ENCODE measurements around the gene PPP1R7.

The PPP1R7 gene

GRCh38 chr2:241216211-241216761 is 66.0 kb downstream of the PPP1R7 start:
- no peak for DNase-seq

DNA sequence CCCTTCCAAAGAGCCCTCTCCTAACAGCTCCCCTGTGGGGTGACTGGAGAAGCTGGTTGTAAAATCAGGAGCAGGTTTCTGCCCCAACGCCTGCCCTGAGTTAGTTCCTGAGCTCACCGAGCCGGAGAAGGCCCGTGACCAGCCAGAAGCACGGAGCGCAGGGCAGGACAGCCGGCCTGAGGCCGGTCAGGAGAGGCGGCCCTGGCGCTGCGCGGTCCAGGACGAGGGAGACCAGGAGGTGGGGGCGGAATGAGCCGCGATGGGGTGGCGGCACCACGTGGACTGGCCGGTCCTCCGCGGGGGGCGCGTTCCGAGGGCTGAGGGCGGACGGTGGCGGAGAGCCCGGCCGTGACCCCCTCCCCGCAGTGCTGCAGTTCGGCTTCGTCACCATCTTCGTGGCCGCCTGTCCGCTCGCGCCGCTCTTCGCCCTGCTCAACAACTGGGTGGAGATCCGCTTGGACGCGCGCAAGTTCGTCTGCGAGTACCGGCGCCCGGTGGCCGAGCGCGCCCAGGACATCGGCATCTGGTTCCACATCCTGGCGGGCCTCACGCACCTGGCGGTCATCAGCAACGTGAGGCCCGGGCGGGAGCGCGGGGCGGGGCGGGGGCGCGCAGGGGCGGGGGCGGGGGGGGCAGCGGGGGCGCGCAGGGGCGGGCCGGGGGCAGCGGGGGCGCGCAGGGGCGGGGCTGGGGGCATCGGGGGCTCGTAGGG is 67.2 kb downstream of the PPP1R7 start:
- DNase-seq, result peak; percentile 19

DNA sequence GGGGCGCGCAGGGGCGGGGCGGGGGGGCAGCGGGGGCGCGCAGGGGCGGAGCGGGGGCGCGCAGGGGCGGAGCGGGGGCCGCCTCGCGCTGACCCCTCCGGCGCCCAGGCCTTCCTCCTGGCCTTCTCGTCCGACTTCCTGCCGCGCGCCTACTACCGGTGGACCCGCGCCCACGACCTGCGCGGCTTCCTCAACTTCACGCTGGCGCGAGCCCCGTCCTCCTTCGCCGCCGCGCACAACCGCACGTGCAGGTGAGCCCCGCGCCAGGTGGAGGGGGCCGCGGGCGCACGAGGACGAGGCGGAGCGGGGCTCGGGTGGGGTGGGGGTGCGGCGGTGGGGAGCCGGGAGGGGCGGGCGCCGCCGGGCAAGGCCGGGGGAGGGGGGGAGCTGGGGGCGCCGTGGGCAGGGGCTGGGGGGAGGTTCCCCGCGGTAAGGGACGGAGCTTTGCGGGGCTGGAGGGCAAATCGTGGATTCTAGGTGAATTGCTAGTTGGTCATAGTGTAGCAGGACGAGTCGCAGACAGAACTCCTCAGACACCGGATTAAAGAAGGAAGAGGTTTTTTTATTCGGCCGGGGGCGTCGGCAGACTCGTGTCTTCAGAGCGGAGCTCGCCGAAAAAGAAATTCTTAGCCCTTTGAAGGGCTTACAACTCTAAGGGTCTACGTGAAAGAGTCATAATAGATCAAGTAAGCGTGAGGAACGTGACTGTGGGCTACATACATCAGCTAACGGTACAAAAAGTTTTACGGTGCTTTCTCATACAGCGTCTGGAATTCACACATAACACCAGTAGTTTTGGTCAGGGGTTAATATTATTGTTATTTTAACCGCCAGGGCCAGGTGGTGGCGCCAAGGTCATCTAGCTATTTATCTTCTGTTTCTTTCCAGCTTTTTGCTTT is 68.1 kb downstream of the PPP1R7 start:
- DNase-seq, result peak; percentile 22

DNA sequence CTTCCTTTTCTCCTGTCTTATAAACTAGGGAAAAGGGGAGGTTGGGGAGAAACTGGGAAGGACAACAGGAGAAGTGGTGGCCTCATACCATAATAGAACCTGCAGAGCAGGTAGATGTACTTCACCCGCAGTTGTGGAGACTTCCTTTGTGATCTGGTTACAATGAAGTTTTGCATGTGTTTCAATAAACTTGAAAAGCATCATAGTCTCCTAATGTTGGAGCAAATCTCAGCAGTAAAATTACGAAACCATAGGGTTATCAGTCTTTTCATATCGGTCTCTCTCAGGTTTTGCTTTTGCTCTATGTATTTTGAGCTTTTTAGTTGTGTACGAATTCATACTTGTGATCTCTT is 68.7 kb downstream of the PPP1R7 start:
- DNase-seq, result no peak

DNA sequence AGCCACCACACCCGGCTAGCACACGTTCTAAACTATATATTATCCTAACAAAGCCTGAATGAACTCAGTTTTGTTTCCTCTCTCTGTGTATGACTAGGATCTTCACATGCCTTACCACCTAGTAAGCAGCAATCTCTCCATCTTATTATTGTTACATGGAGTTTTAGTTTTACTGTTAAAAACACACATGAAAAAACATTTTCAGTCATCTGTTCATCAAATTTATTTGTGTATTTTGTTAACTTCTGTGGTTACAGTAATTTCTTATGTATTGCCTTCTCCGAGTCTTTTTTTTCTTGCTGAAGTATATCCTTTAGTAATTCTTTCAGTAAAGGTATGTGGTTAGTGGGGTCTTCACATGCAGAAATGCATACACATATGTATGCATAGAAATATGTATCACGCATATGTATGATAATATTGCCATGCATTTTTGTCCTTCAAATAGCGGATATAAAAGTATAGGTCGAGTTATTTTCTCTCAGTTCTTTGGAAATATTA is 69.6 kb downstream of the PPP1R7 start:
- DNase-seq, result no peak

GRCh38 chr2:241223211-241224017 is 73.1 kb downstream of the PPP1R7 start:
- no peak for DNase-seq

GRCh38 chr2:241224018-241224850 is 74.0 kb downstream of the PPP1R7 start:
- DNase-seq, result no peak

DNA sequence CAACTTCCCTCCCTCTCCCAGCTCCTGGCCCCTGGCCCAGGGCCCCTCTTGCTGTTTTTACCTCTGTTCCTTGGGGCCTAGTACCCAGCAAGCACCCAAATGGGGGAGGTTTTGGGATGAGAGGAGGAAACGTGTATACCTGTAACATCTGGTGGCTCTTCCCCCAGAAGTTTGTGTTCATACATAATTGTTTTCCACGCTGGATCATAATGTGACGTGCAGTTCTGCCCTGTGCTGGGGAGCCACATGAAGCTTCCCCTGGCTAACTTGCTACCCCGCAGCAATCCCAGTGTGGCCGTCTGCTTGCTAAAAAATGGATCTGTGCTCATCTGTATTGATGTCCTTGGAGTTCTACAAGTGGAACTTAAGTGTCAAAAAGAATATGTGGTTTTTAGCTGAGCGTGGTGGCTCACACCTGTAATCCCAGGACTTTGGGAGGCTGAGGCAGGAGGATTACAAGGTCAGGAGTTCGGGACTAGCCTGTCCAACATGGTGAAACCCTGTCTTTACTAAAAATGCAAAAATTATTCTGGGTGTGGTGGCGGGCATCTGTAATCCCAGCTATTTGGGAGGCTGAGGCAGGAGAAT is 74.7 kb downstream of the PPP1R7 start:
- DNase-seq, result no peak

GRCh38 chr2:241225545-241225944 is 75.3 kb downstream of the PPP1R7 start:
- no peak for DNase-seq

GRCh38 chr2:241225983-241226382 is 75.7 kb downstream of the PPP1R7 start:
- no peak for DNase-seq

DNA sequence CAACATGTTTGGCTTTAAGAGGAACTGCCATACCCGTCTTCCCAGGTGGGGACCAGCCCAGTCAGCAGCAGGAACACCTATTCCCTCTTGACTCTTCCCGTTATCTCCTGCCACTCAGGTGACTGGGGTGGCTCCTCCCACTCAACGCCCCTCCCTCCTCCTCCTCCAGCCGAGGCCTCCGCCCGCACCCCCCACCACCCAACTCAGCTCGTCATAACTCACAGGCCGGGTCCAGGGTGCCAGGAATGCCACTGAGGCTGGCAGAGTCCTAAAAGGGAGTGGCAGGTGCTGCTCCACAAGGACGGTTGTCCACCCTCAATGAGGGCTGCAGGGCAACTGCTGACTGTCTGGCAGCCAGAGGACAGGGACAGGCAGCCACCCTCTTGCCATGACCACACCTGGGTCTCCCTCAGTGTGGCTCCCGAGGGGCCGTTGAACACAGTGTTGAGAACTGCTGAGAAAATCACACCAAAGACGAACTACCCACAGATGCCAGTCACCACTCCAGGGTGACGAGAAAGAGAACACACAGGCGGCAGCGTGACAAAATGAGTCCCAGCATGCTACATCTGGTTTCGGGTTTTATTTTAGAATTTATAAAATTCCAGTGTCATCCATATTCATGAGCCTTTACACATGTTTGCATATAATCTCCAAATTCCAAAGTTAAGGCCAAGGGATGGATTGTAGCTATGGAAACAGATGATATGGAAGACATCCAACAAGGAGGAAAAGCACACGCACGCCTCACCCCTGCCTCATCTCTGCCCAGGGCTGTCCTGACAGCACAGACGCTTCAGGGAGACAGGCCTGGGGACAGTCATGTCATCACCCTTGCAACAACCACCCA is 76.7 kb downstream of the PPP1R7 start:
- no peak for DNase-seq

DNA sequence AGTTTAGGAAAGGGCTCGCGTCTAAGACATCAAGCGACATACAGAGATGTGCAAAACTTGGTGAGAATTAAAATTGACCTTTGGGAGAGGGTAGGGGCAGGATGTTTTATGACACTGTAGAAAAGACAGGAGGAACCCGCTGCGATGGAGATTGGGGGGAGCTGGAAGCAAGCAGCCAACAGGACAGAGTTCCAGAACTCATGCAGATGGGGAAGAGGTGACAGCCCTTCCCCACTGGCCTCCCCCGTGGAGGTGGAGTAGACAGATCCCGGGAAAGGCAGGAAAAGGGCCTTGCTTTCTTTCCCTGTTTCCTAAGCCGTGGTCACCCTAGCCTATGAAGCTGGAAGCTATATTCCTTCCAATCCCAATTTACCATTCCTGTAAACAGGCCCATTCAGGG is 77.3 kb downstream of the PPP1R7 start:
- DNase-seq, result no peak

DNA sequence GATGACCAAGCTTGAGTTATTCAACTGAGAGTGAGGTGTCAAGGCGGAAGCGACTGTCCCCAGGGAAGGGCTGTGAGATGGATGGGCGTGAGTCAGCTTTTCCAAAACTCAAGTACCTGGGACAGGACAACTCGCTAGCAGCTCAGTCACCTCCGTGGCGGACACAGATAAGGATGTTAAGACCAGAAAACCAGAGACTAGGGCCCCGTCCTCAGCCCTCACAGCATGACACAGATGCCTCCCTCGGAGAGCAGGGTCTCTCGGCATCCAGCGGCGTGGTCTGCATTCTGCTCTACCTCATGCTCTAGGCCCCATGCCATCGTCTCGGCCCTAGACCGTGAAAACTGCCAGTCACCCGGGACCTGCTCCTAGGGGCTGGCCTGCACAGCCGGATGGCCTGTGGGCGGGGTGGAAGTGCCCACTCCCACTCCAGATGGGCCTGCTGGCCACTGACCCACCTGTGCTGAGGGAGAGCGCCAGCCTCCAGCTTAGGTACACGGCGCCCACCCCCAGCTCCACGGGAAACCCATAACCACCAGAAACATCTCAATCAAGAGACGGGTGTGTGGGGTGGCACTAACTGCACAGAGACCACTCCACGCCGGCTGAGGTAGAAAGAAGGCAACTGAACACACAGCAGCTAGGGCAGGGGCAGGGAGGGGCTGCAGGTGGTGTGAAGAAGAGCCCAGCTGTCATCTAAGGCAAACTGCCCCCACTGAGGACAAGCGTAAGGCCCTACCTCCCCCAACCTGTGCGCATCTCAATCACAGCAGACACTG is 78.0 kb downstream of the PPP1R7 start:
- DNase-seq, result no peak

- no peak for DNase-seq
These were observed 78.7 kb downstream of the PPP1R7 start for GRCh38 chr2:241228860-241229516.

DNA sequence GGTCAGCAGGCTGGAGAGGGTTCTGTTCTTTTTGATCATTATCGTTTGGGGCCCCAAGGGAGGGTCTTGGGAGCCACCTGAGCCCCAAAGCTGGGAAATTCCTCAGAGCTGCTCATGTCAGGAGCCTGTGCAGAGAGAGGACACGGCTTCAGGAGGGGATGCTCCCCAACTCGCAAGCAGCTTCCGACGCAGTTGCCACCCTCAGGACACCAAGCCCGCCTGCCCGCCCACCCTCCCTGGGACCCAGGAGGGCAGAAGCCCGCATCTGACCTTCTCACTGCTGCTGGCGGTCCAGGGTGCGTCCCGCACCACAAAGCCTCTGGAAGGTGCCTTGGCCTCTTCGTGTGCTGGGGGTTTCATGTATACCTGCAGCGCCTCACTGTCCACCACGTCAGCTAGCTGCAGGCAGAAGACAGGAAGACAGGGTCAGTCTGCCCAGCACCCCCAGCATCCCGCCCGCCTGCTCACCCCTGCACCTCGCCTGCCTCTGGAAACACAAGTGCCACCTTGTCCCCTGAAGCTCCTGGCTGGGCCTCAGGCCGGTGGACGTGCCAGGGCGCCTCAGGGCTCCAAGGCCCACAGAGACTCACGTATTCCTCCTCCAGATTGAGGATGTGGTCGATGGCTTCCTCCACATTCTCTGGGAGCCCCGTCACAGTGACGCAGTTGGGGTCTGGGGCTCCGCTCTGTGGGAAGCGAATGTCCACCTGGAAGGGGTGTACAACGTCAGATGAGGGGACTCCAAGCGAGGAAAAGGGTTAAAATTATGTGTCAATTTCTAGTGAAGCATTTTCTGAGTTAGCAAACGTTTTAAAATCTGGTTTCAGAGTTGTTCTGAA is 79.5 kb downstream of the PPP1R7 start:
- no peak for DNase-seq

- DNase-seq, result no peak
These were observed 80.2 kb downstream of the PPP1R7 start for GRCh38 chr2:241230435-241230834.

- DNase-seq, result no peak
These were observed 82.7 kb downstream of the PPP1R7 start for GRCh38 chr2:241232736-241233575.

Data from activated gamma-delta T cell treated with Interleukin-2 at 50 U/mL for 16 hours (primary cell).